DOHH2 (cell line): Measurements from ENCODE around the gene ZNF132.

Experiments
- EZH2phosphoT487 ChIP-seq: fragments of 200-600 bp; sonication (generic); IDR thresholded peaks from 2 replicates; pipeline ENCODE4 v1.6.1; 2017; ENCODE audit warnings: borderline replicate concordance, mild to moderate bottlenecking, antibody characterized with exemption, low read length, moderate library complexity, mixed read lengths
- TF ChIP-seq, protein P1 (sequence below): fragments of 200-600 bp; sonication (generic); IDR thresholded peaks from one replicate; pipeline ENCODE4 v1.5.1; 2014; ENCODE audit warnings: antibody characterized with exemption, mild to moderate bottlenecking, low read depth, low read length; ENCODE audit not compliant: poor library complexity, severe bottlenecking

DNA sequence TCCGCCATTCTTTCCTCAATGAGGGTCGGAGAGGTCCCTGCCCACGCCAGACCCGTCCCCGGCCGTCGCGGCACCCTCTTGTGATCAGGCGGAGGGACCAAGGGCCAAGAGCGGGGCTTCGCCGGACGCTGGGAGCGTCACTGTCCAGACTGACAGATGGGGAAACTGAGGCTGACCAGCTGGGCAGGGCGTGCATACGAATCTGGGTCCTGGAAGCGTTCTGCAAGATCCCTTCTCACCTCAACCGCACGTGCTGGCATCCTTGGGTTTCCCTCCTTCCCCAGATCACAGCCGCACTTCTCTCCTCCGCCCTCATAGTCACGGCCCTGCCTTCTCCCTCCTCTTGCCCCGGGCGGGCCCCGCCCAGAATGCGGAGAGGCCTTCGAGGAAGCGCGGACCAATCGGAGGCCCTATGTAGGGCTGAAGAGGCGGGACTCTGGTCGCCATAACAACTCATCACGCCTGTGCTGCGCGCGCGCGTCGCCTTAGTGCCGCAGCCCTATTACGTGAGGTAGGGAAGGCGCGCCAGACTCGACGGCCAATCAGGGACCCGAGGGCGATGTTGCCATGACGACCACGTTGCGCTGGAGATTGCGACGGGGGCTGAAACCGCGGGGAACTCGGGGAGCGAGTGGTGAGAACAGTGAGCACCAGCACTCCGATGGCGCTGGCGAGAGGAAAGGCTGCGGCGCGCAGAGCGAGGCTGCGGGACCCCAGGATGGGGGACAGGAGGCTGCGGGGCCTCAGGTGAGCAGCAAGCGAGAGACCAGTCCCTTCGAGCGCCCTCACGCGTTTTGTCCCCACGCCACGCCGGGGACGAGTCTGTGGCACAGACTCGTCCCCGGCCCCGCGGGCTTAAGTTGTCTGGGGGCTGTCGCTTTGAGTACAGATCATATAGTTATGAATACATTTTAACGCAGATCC, 38.8 kb downstream of the ZNF132 start:
- TF ChIP-seq, protein P1, sequence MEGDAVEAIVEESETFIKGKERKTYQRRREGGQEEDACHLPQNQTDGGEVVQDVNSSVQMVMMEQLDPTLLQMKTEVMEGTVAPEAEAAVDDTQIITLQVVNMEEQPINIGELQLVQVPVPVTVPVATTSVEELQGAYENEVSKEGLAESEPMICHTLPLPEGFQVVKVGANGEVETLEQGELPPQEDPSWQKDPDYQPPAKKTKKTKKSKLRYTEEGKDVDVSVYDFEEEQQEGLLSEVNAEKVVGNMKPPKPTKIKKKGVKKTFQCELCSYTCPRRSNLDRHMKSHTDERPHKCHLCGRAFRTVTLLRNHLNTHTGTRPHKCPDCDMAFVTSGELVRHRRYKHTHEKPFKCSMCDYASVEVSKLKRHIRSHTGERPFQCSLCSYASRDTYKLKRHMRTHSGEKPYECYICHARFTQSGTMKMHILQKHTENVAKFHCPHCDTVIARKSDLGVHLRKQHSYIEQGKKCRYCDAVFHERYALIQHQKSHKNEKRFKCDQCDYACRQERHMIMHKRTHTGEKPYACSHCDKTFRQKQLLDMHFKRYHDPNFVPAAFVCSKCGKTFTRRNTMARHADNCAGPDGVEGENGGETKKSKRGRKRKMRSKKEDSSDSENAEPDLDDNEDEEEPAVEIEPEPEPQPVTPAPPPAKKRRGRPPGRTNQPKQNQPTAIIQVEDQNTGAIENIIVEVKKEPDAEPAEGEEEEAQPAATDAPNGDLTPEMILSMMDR = peak; percentile 18
- TF ChIP-seq EZH2phosphoT487 = no peak
